Sigmoid colon (tissue), 7 donors: ENCODE results near the gene FAM118A. TPM values are rescaled to one million over a fixed set of nuclear protein-coding genes. Genes with fewer than 3 reads are reported as not detected.

Experiments used
- DNase-seq: peaks from one replicate; pipeline ENCODE4 v3.0.0-alpha.2; 2019
- H3K27ac ChIP-seq, 4 donors: fragments of 200-600 bp; sonication (generic); one replicate each; pipeline ENCODE4 v1.5.1; 2016 to 2019; ENCODE audit warnings: mild to moderate bottlenecking in 1 of 4
- H3K27me3 ChIP-seq, 3 donors: fragments of 200-600 bp; sonication (generic); one replicate each; pipeline ENCODE4 v1.5.1; 2019; ENCODE audit warnings: mild to moderate bottlenecking in 1 of 3
- H3K36me3 ChIP-seq, 4 donors: fragments of 200-600 bp; sonication (generic); one replicate each; pipeline ENCODE4 v1.5.1; 2016 to 2019
- H3K4me1 ChIP-seq, 4 donors: fragments of 200-600 bp; sonication (generic); one replicate each; pipeline ENCODE4 v1.5.1; 2017 to 2019
- H3K4me3 ChIP-seq, 4 donors: fragments of 200-600 bp; sonication (generic); one replicate each; pipeline ENCODE4 v1.5.1; 2017 to 2019; ENCODE audit warnings: mild to moderate bottlenecking in 2 of 4, moderate library complexity in 1 of 4
- H3K9me3 ChIP-seq, 4 donors: fragments of 200-600 bp in 3 of 4; sonication (generic) in 3 of 4; one replicate each; pipeline versions ENCODE4 v1.5.1 to v1.6.1; 2013 to 2019
- CTCF ChIP-seq, 4 experiments: fragments of 450-650 bp in 3 of 4; fragments of 200-600 bp in 1 of 4; IDR thresholded peaks; one replicate each; pipeline ENCODE4 v1.5.1; 2016 to 2019; ENCODE audit warnings: antibody characterized with exemption in 4 of 4, mild to moderate bottlenecking in 3 of 4, moderate library complexity in 2 of 4
- EP300 ChIP-seq, 4 donors: sonication (generic); formaldehyde crosslinking; IDR thresholded peaks; one replicate each; pipeline ENCODE4 v1.6.1; 2017; ENCODE audit warnings: antibody characterized with exemption in 4 of 4
- POLR2A ChIP-seq, 2 donors: fragments of 450-650 bp; IDR thresholded peaks; one replicate each; pipeline ENCODE4 v1.6.1; 2016; ENCODE audit warnings: antibody characterized with exemption in 2 of 2, mild to moderate bottlenecking in 2 of 2, moderate library complexity in 2 of 2
- POLR2AphosphoS5 ChIP-seq, 4 donors: sonication (generic); formaldehyde crosslinking; IDR thresholded peaks; one replicate each; pipeline ENCODE4 v1.6.1; 2017; ENCODE audit warnings: antibody characterized with exemption in 4 of 4
- WGBS, 2 donors: extraction: QIAGEN DNeasy Blood & Tissue Kit; methylation state at CpG; one replicate each; pipeline ENCODE4 v1.1.7; 2013; 5-methylcytosine and 5-hydroxymethylcytosine counted together
- intact Hi-C: fragments of 100-400 bp; cut with DNase I; formaldehyde crosslinking; loops from one replicate; pipeline ENCODE4 v1.15.1; 2023
- polyA plus RNA-seq, 3 donors: library from polyadenylated mRNA; stranded (reverse); fragments of 200-250 nt; gene quantifications; one replicate each; pipeline ENCODE4 v1.2.3, GENCODE V29; 2013
- total RNA-seq, 4 donors: library from RNA; depleted of rRNA; stranded (reverse); fragments of >200 nt; gene quantifications; one replicate each; pipeline ENCODE4 v1.1.0, GENCODE V29; 2016
- donor health status: healthy with polysubstance abuse.
- donor health status: Bipolar disorder and iron deficiency.
- donor health status: healthy.

FAM118A gene
- total and polyA plus RNA-seq, 7 donors: 7.2 to 126 (median 18.8) TPM

GRCh38 chr22:45312856-45313255 lies 3.1 kb downstream of the FAM118A start:
- no peaks in the 10 kb centered on the region for H3K9me3 ChIP-seq
- no peaks in the 10 kb centered on the region for H3K27me3 ChIP-seq
- no peak overlapping the region for H3K27ac ChIP-seq
- H3K4me1 ChIP-seq: peaks cover 0 to 31% (median 27%) of the 10 kb centered on the region in 4 donors
- H3K4me3 ChIP-seq: no peak overlapping the region
- DNase-seq: no peak
- no peak for TF ChIP-seq EP300 (IDR thresholded peaks at IDR 0.05)
- no peak for TF ChIP-seq POLR2A (IDR thresholded peaks at IDR 0.05)
- no peak for TF ChIP-seq POLR2AphosphoS5 (IDR thresholded peaks at IDR 0.05)
- no peak for TF ChIP-seq CTCF (IDR thresholded peaks at IDR 0.05)
- H3K36me3 ChIP-seq: no peaks in the 10 kb centered on the region
- 65 to 77% methylated on average over 4 of the region's 4 CpGs for WGBS, 2 donors
- intact Hi-C loops: loop anchor here (5.0 kb wide), 1 partner anchor 124 kb away; no protein-coding TSS in a partner anchor

- Histone ChIP-seq H3K36me3 (no peaks in the 10 kb centered on the region), H3K9me3 (no peaks in the 10 kb centered on the region), H3K27ac (no peak overlapping the region), H3K4me3 (no peak overlapping the region), H3K27me3 (no peaks in the 10 kb centered on the region), H3K4me1 (peaks cover 0 to 40% (median 35%) of the 10 kb centered on the region in 4 donors)
- DNase-seq: no peak
- 43 to 69% methylated on average over 8 of the region's 8 CpGs for WGBS, 2 donors
- intact Hi-C loops: loop anchor here (5.0 kb wide), 1 partner anchor 123 kb away; no protein-coding TSS in a partner anchor
- no peak for TF ChIP-seq CTCF (IDR thresholded peaks at IDR 0.05)
Measured at GRCh38 chr22:45314054-45314721, 4.5 kb downstream of the FAM118A start.

- no peak for DNase-seq
- Histone ChIP-seq H3K4me3 (no peak overlapping the region), H3K36me3 (no peaks in the 10 kb centered on the region), H3K27me3 (no peaks in the 10 kb centered on the region), H3K9me3 (no peaks in the 10 kb centered on the region), H3K27ac (no peak overlapping the region), H3K4me1 (peaks cover 0 to 45% (median 39%) of the 10 kb centered on the region in 4 donors)
- intact Hi-C loops: loop anchor here (5.0 kb wide), 2 partner anchors 123 to 238 kb away; no protein-coding TSS in a partner anchor
- 71 to 89% methylated on average over 6 of the region's 6 CpGs for WGBS, 2 donors
- no peak for TF ChIP-seq EP300 (IDR thresholded peaks at IDR 0.05)
- TF ChIP-seq POLR2A (IDR thresholded peaks at IDR 0.05): no peak
Measured at GRCh38 chr22:45314786-45315185, 5.1 kb downstream of the FAM118A start.

- H3K27ac ChIP-seq: peak overlapping the region; percentile 81 to 92 (median 90)
- no peaks in the 10 kb centered on the region for H3K27me3 ChIP-seq
- WGBS, 2 donors: 90 to 92% methylated on average over 9 of the region's 9 CpGs
- H3K4me3 ChIP-seq: no peak overlapping the region
- peaks cover 0 to 32% (median 28%) of the 10 kb centered on the region in 4 donors for H3K4me1 ChIP-seq
- no peaks in the 10 kb centered on the region for H3K36me3 ChIP-seq
- intact Hi-C loops: loop anchor here (5.0 kb wide), 1 partner anchor 235 kb away; no protein-coding TSS in a partner anchor
- DNase-seq: no peak
- TF ChIP-seq POLR2AphosphoS5 (IDR thresholded peaks at IDR 0.05) (no peak), EP300 (IDR thresholded peaks at IDR 0.05) (no peak), CTCF (IDR thresholded peaks at IDR 0.05) (no peak), POLR2A (IDR thresholded peaks at IDR 0.05) (no peak)
- no peaks in the 10 kb centered on the region for H3K9me3 ChIP-seq
Measured at GRCh38 chr22:45316796-45317526, 7.2 kb downstream of the FAM118A start.

GRCh38 chr22:45317551-45318167 lies 7.9 kb downstream of the FAM118A start:
- intact Hi-C loops: loop anchor here (5.0 kb wide), 1 partner anchor 235 kb away; no protein-coding TSS in a partner anchor
- Histone ChIP-seq H3K4me1 (peaks cover 0 to 32% (median 28%) of the 10 kb centered on the region in 4 donors), H3K27me3 (no peaks in the 10 kb centered on the region), H3K27ac (peak overlapping the region; percentile 81 to 92 (median 90)), H3K9me3 (no peaks in the 10 kb centered on the region), H3K4me3 (peak overlapping the region in 1 of 4 donors; percentile 11), H3K36me3 (peaks cover under 1 to 6% (median 4%) of the 10 kb centered on the region in 4 donors)
- WGBS, 2 donors: 21 to 50% methylated on average over 19 of the region's 19 CpGs
- TF ChIP-seq EP300 (IDR thresholded peaks at IDR 0.05): no peak
- TF ChIP-seq CTCF (IDR thresholded peaks at IDR 0.05): peak; percentile 33 to 68 (median 40)
- TF ChIP-seq POLR2AphosphoS5 (IDR thresholded peaks at IDR 0.05): peak in 1 of 4 donors; percentile 27
- TF ChIP-seq POLR2A (IDR thresholded peaks at IDR 0.05): no peak
- DNase-seq: peak; percentile 84
